PC-9 (cell line): ENCODE data around the gene AKIRIN2. TPM values are rescaled to one million over a fixed set of nuclear protein-coding genes. Genes with fewer than 3 reads are reported as not detected.
A peak's percentile ranks its signal among the peaks of the same experiment; 100 is the strongest.

Experiments
- BruUV-seq: library from RNA; stranded (reverse); fragments of 400-500 nt; replicated peaks from 2 replicates; lab custom pipeline; 2021; lab: Mats Ljungman, UMichigan
- CTCF ChIA-PET: fragments of 300-600 bp; sonication (Branson Sonifier 250); formaldehyde crosslinking; loops from one replicate; lab custom pipeline; 2022; ENCODE audit warnings: antibody characterized with exemption; lab: Charles Lee
- POLR2A ChIA-PET: fragments of 300-600 bp; sonication (Branson Sonifier 250); formaldehyde crosslinking; loops from one replicate; lab custom pipeline; 2022; ENCODE audit warnings: antibody characterized with exemption; ENCODE audit not compliant: unreplicated experiment; lab: Charles Lee
- DNase-seq, 2 experiments: peaks; one replicate each; pipeline versions ENCODE4 v3.0.0 to v3.0.0-alpha.2; 2015 to 2022; ENCODE audit warnings: mixed read lengths in 1 of 2
- H2AFZ ChIP-seq: fragments of 200-600 bp; sonication (generic); 2 replicates; pipeline ENCODE4 v1.8.1; 2017; ENCODE audit warnings: antibody characterized with exemption
- H3F3A ChIP-seq: fragments of 200-600 bp; sonication (generic); 2 replicates; pipeline ENCODE4 v1.8.1; 2017; ENCODE audit warnings: antibody characterized with exemption, mild to moderate bottlenecking, low read depth; ENCODE audit not compliant: insufficient read depth
- H3K27ac ChIP-seq: fragments of 200-600 bp; sonication (generic); 2 replicates; pipeline ENCODE4 v1.6.1; 2016; ENCODE audit warnings: mixed run types
- H3K27me3 ChIP-seq: fragments of 200-600 bp; sonication (generic); 2 replicates; pipeline ENCODE4 v1.6.1; 2016; ENCODE audit warnings: low read depth, mixed run types; ENCODE audit not compliant: insufficient read depth
- H3K36me3 ChIP-seq: fragments of 200-600 bp; sonication (generic); 2 replicates; pipeline ENCODE4 v1.6.1; 2016; ENCODE audit warnings: low read depth, mixed run types
- H3K4me1 ChIP-seq: fragments of 200-600 bp; sonication (generic); replicated peaks from 2 replicates; pipeline ENCODE4 v1.6.1; 2016; ENCODE audit warnings: mixed run types; ENCODE audit not compliant: insufficient read depth
- H3K4me2 ChIP-seq: fragments of 200-600 bp; sonication (generic); 2 replicates; pipeline ENCODE4 v1.6.1; 2017; ENCODE audit warnings: mixed run types
- H3K4me3 ChIP-seq: fragments of 200-600 bp; sonication (generic); 2 replicates; pipeline ENCODE4 v1.6.1; 2016; ENCODE audit warnings: mixed run types
- H3K79me2 ChIP-seq: fragments of 200-600 bp; sonication (generic); 2 replicates; pipeline ENCODE4 v1.6.1; 2017; ENCODE audit warnings: low read depth, mixed run types
- H3K9me2 ChIP-seq: fragments of 200-600 bp; sonication (generic); 2 replicates; pipeline ENCODE4 v1.8.1; 2017; ENCODE audit warnings: mild to moderate bottlenecking; ENCODE audit not compliant: insufficient read depth
- H3K9me3 ChIP-seq: fragments of 200-600 bp; sonication (generic); 2 replicates; pipeline ENCODE4 v1.8.1; 2016; ENCODE audit warnings: low read depth; ENCODE audit not compliant: insufficient read depth
- H4K20me1 ChIP-seq: fragments of 200-600 bp; sonication (generic); 2 replicates; pipeline ENCODE4 v1.8.1; 2017; ENCODE audit not compliant: insufficient read depth
- CTCF ChIP-seq: fragments of 200-600 bp; sonication (generic); conservative IDR thresholded peaks from 2 replicates; pipeline ENCODE4 v1.6.1; 2017; ENCODE audit warnings: mixed run types, antibody characterized with exemption, mild to moderate bottlenecking, moderate library complexity
- EZH2 ChIP-seq: fragments of 200-600 bp; sonication (generic); IDR thresholded peaks from 2 replicates; pipeline ENCODE4 v1.8.0; 2017; ENCODE audit warnings: antibody characterized with exemption, low read depth
- intact Hi-C: fragments of 100-400 bp; cut with micrococcal nuclease; formaldehyde crosslinking; loops from one replicate; pipeline ENCODE4 v1.10.0; 2022; ENCODE audit not compliant: unreplicated experiment
- total RNA-seq: library from RNA; stranded (reverse); gene quantifications from 2 replicates; pipeline ENCODE4 v1.2.3, GENCODE V29; 2021

The AKIRIN2 gene
- total RNA-seq, 1 experiment from 2014 or later: 48.3 TPM

DNA sequence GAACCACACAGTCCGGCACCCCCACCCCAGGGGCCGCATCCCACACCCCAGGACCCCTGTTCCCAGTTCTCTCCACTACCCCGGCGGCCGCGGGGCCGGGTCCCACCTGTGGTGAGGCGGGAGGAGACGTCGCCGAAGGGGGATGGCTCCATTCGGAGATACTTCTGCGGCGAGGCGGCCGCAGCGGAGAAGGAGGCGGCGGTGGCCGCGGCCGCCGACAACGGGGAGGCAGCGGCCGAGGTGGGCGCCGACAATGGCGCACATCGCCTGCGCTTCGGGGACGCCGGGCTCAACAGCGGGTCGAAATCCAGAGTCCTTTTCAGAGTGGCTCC lies 723 bp downstream of the AKIRIN2 start:
- H3K9me2 ChIP-seq: no peaks in the 10 kb centered on the region
- H4K20me1 ChIP-seq: peaks cover 43% of the 10 kb centered on the region
- H3K4me3 ChIP-seq: peak overlapping the region; percentile 96
- H3K4me1 ChIP-seq: peaks cover 25% of the 10 kb centered on the region
- H3K27ac ChIP-seq: peak overlapping the region; percentile 86
- TF ChIP-seq CTCF (no peak), EZH2 (no peak)
- H3K9me3 ChIP-seq: no peaks in the 10 kb centered on the region
- peaks cover 57% of the 10 kb centered on the region for H3K79me2 ChIP-seq
- no peaks in the 10 kb centered on the region for H3K27me3 ChIP-seq
- peak overlapping the region; percentile 76; the same call in 1 of the 2 replicates for H2AFZ ChIP-seq
- intact Hi-C loops: loop anchor here (2.0 to 5.0 kb wide), 6 partner anchors 96 to 1596 kb away; partner anchors contain the start of genes CFAP206 and SLC35A1
- H3F3A ChIP-seq: peaks cover 32% of the 10 kb centered on the region
- ChIA-PET CTCF (no interaction called here), POLR2A (interaction anchor here (0.6 to 0.7 kb wide), 2 partner anchors 16 to 23 kb away, joined by 3 to 9 read pairs; no protein-coding TSS in a partner anchor)
- 0 out of 2 replicates have a peak, but pooled peaks cover 6% of the 10 kb centered on the region for H3K36me3 ChIP-seq
- H3K4me2 ChIP-seq: peak overlapping the region; percentile 95
- BruUV-seq: TSS peak; percentile 68
- DNase-seq: no peak

- POLR2A ChIA-PET: interaction anchor here (0.6 to 0.7 kb wide), 3 partner anchors 16 to 168 kb away, joined by 3 to 9 read pairs (median 6); no protein-coding TSS in a partner anchor
- H3K79me2 ChIP-seq: peaks cover 63% of the 10 kb centered on the region
- H3K9me3 ChIP-seq: no peaks in the 10 kb centered on the region
- intact Hi-C loops: loop anchor here (2.0 to 5.0 kb wide), 6 partner anchors 97 to 1597 kb away; partner anchors contain the start of genes CFAP206 and SLC35A1
- H3K4me1 ChIP-seq: peaks cover 25% of the 10 kb centered on the region
- peak overlapping the region; percentile 86 for H3K27ac ChIP-seq
- H3K4me3 ChIP-seq: peak overlapping the region; percentile 96
- no peaks in the 10 kb centered on the region for H3K9me2 ChIP-seq
- DNase-seq: peak; percentile 43 to 84
- CTCF ChIA-PET: no interaction called here
- H4K20me1 ChIP-seq: peaks cover 50% of the 10 kb centered on the region
- BruUV-seq: TSS peak; percentile 27
- H3K27me3 ChIP-seq: no peaks in the 10 kb centered on the region
- peaks cover 32% of the 10 kb centered on the region for H3F3A ChIP-seq
- TF ChIP-seq CTCF (no peak), EZH2 (no peak)
- peak overlapping the region; percentile 95 for H3K4me2 ChIP-seq
- peak overlapping the region; percentile 76; the same call in 1 of the 2 replicates for H2AFZ ChIP-seq
- H3K36me3 ChIP-seq: 0 out of 2 replicates have a peak, but pooled peaks cover 6% of the 10 kb centered on the region
These were observed 1.4 kb downstream of the AKIRIN2 start for GRCh38 chr6:87700397-87701343.

GRCh38 chr6:87699576-87699975 lies 2.5 kb downstream of the AKIRIN2 start:
- no peak overlapping the region for H2AFZ ChIP-seq
- peaks cover 6% of the 10 kb centered on the region; the same call in 1 of the 2 replicates for H3K36me3 ChIP-seq
- peaks cover 60% of the 10 kb centered on the region for H4K20me1 ChIP-seq
- H3K9me2 ChIP-seq: no peaks in the 10 kb centered on the region
- H3K27ac ChIP-seq: no peak overlapping the region
- peaks cover 74% of the 10 kb centered on the region for H3K79me2 ChIP-seq
- no peaks in the 10 kb centered on the region for H3K27me3 ChIP-seq
- peak overlapping the region; percentile 95 for H3K4me2 ChIP-seq
- no TSS peak for BruUV-seq
- H3F3A ChIP-seq: peaks cover 29% of the 10 kb centered on the region
- DNase-seq: no peak
- H3K4me3 ChIP-seq: peak overlapping the region; percentile 96
- POLR2A ChIA-PET: interaction anchor here (0.6 to 0.7 kb wide), 2 partner anchors 169 to 229 kb away, joined by 3 to 6 read pairs; no protein-coding TSS in a partner anchor
- CTCF ChIA-PET: no interaction called here
- H3K4me1 ChIP-seq: peaks cover 23% of the 10 kb centered on the region
- no peaks in the 10 kb centered on the region for H3K9me3 ChIP-seq
- no peak for TF ChIP-seq EZH2
- TF ChIP-seq CTCF: no peak
- intact Hi-C loops: no loop called here
